Measurements from ENCODE around the gene GRIK4.

GRCh38 chr11:120713296-120713695 is 201.7 kb downstream of the GRIK4 start:
- no peak for TF ChIP-seq CTCF (IDR thresholded peaks at IDR 0.05)
- TF ChIP-seq POLR2A (IDR thresholded peaks at IDR 0.05): no peak
